Measurements from ENCODE around the gene CACNB1.
"Not testable (repeated sequence)": the region's sequence is repeated elsewhere in the genome, so short reads cannot be mapped to it uniquely, and the experiment has no call there.

The CACNB1 gene

GRCh38 chr17:39129544-39129943, 67.9 kb downstream of the CACNB1 start:
- not testable (repeated sequence) for H3K9me3 Mint-ChIP-seq; H3K4me3 Mint-ChIP-seq; H3K27me3 Mint-ChIP-seq; H3K36me3 Mint-ChIP-seq (ENCODE audit: low read depth); H3K4me1 Mint-ChIP-seq (ENCODE audit: low read depth); H3K27ac Mint-ChIP-seq

GRCh38 chr17:39126436-39126835, 71.0 kb downstream of the CACNB1 start:
- no peaks in the 10 kb centered on the region for H3K36me3 Mint-ChIP-seq (ENCODE audit: low read depth)
- H3K27ac Mint-ChIP-seq: no peak overlapping the region
- H3K9me3 Mint-ChIP-seq: no peaks in the 10 kb centered on the region
- H3K4me3 Mint-ChIP-seq: no peak overlapping the region
- no peaks in the 10 kb centered on the region for H3K4me1 Mint-ChIP-seq (ENCODE audit: low read depth)
- no peaks in the 10 kb centered on the region for H3K27me3 Mint-ChIP-seq

GRCh38 chr17:39125143-39125875, 72.2 kb downstream of the CACNB1 start:
- H3K36me3 Mint-ChIP-seq (ENCODE audit: low read depth): no peaks in the 10 kb centered on the region
- no peaks in the 10 kb centered on the region for H3K9me3 Mint-ChIP-seq
- H3K27ac Mint-ChIP-seq: no peak overlapping the region
- no peak overlapping the region for H3K4me3 Mint-ChIP-seq
- no peaks in the 10 kb centered on the region for H3K4me1 Mint-ChIP-seq (ENCODE audit: low read depth)
- no peaks in the 10 kb centered on the region for H3K27me3 Mint-ChIP-seq

- no peaks in the 10 kb centered on the region for H3K27me3 Mint-ChIP-seq
- no peaks in the 10 kb centered on the region for H3K9me3 Mint-ChIP-seq
- no peak overlapping the region for H3K27ac Mint-ChIP-seq
These were observed 73.8 kb downstream of the CACNB1 start for GRCh38 chr17:39123627-39124026.

More at GRCh38 chr17:39123627-39124026, 73.8 kb downstream of the CACNB1 start:
- no peak overlapping the region for H3K4me3 Mint-ChIP-seq
- no peaks in the 10 kb centered on the region for H3K36me3 Mint-ChIP-seq (ENCODE audit: low read depth)
- peaks cover 1% of the 10 kb centered on the region for H3K4me1 Mint-ChIP-seq (ENCODE audit: low read depth)

Data from stimulated activated naive CD8-positive, alpha-beta T cell treated with anti-CD3 and anti-CD28 coated beads, Interleukin-15, Interleukin-2, amounts not matched to agents 100 ng/mL and 50 ng/mL, for 24 hours (primary cell).